ENCODE measurements around the gene AGMO.

DNA sequence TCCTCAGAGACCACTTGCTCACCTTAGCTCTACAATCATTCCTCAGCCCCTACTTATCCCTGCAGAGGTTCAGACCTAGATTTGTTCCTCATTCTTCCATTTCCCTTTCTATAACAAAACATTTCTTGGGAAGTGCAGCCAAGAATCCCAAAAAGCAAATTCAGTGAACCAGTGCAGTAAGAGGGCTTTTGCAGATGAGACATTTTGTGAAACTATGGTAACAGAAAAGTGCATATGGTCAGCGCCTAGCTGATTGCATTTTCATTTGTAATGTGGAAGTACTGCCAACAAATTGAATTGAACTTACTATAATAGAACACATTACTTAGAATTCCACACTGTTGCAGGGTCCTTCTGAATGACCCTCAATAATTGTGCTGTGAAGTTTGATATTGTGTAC, 18.6 kb downstream of the AGMO start:
- TF ChIP-seq, protein P1, sequence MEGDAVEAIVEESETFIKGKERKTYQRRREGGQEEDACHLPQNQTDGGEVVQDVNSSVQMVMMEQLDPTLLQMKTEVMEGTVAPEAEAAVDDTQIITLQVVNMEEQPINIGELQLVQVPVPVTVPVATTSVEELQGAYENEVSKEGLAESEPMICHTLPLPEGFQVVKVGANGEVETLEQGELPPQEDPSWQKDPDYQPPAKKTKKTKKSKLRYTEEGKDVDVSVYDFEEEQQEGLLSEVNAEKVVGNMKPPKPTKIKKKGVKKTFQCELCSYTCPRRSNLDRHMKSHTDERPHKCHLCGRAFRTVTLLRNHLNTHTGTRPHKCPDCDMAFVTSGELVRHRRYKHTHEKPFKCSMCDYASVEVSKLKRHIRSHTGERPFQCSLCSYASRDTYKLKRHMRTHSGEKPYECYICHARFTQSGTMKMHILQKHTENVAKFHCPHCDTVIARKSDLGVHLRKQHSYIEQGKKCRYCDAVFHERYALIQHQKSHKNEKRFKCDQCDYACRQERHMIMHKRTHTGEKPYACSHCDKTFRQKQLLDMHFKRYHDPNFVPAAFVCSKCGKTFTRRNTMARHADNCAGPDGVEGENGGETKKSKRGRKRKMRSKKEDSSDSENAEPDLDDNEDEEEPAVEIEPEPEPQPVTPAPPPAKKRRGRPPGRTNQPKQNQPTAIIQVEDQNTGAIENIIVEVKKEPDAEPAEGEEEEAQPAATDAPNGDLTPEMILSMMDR (IDR thresholded peaks at IDR 0.05), result no peak
- TF ChIP-seq POLR2A (IDR thresholded peaks at IDR 0.05), result no peak

Data from breast epithelium (tissue), 3 donors.